A673 (cell line): ENCODE data around the gene TRPC4AP. TPM values are rescaled to one million over a fixed set of nuclear protein-coding genes. Genes with fewer than 3 reads are reported as not detected.
"Not testable (repeated sequence)": the region's sequence is repeated elsewhere in the genome, so short reads cannot be mapped to it uniquely, and the experiment has no call there.

Source experiments
- BruUV-seq: library from RNA; stranded (reverse); fragments of 400-500 nt; replicated peaks from 2 replicates; lab custom pipeline; 2021; lab: Mats Ljungman, UMichigan
- CTCF ChIA-PET: fragments of 300-600 bp; sonication (Branson Sonifier 250); formaldehyde crosslinking; loops from one replicate; lab custom pipeline; 2022; ENCODE audit warnings: antibody characterized with exemption; lab: Charles Lee
- POLR2A ChIA-PET: fragments of 300-600 bp; sonication (Branson Sonifier 250); formaldehyde crosslinking; loops from one replicate; lab custom pipeline; 2022; ENCODE audit warnings: antibody characterized with exemption; ENCODE audit not compliant: low non-redundant PET; lab: Charles Lee
- DNase-seq: peaks from one replicate; pipeline ENCODE4 v3.0.0-alpha.2; 2015; ENCODE audit warnings: low spot score
- H3K27ac ChIP-seq: fragments of 200-600 bp; sonication (generic); 2 replicates; pipeline ENCODE4 v1.5.1; 2016; ENCODE audit warnings: mixed run types, low read depth, mild to moderate bottlenecking, mixed read lengths, antibody characterized with exemption, low read length; ENCODE audit not compliant: poor library complexity, severe bottlenecking
- H3K27me3 ChIP-seq: fragments of 200-600 bp; sonication (generic); replicated peaks from 2 replicates; pipeline ENCODE4 v1.6.1; 2017; ENCODE audit warnings: mixed run types, low read depth, mild to moderate bottlenecking, mixed read lengths, antibody characterized with exemption, low read length; ENCODE audit not compliant: insufficient read depth, poor library complexity
- H3K36me3 ChIP-seq: fragments of 200-600 bp; sonication (generic); 2 replicates; pipeline ENCODE4 v1.6.1; 2016; ENCODE audit warnings: mixed run types, mild to moderate bottlenecking, mixed read lengths, antibody characterized with exemption, low read length; ENCODE audit not compliant: insufficient read depth, poor library complexity, severe bottlenecking
- H3K4me1 ChIP-seq: fragments of 200-600 bp; sonication (generic); 2 replicates; pipeline ENCODE4 v1.6.1; 2017; ENCODE audit warnings: mixed run types, mild to moderate bottlenecking, mixed read lengths, antibody characterized with exemption, low read length; ENCODE audit not compliant: insufficient read depth, poor library complexity, severe bottlenecking
- H3K4me3 ChIP-seq: fragments of 200-600 bp; sonication (generic); 2 replicates; pipeline ENCODE4 v1.5.1; 2016; ENCODE audit warnings: low read depth, mixed run types, mild to moderate bottlenecking, mixed read lengths, low read length; ENCODE audit not compliant: poor library complexity, severe bottlenecking
- H3K9me3 ChIP-seq: fragments of 200-600 bp; sonication (generic); 2 replicates; pipeline ENCODE4 v1.6.1; 2016; ENCODE audit warnings: mixed run types, low read depth, mild to moderate bottlenecking, mixed read lengths, antibody characterized with exemption, low read length; ENCODE audit not compliant: poor library complexity, severe bottlenecking
- EZH2 ChIP-seq: fragments of 200-600 bp; sonication (generic); IDR thresholded peaks from 2 replicates; pipeline ENCODE4 v1.6.1; 2017; ENCODE audit warnings: borderline replicate concordance, low read depth, mild to moderate bottlenecking, mixed read lengths, antibody characterized with exemption, low read length; ENCODE audit not compliant: poor library complexity, severe bottlenecking
- intact Hi-C: fragments of 100-400 bp; cut with micrococcal nuclease; formaldehyde crosslinking; loops from one replicate; pipeline ENCODE4 v1.10.0; 2022; ENCODE audit not compliant: unreplicated experiment
- total RNA-seq: library from RNA; stranded (reverse); gene quantifications from 2 replicates; pipeline ENCODE4 v1.2.3, GENCODE V29; 2021
- TF ChIP-seq, protein P1 (sequence below): fragments of 300-800, 200-600 bp; sonication (generic); conservative IDR thresholded peaks from 2 replicates; pipeline ENCODE4 v1.5.1; 2017; ENCODE audit warnings: low read depth, mild to moderate bottlenecking, antibody characterized with exemption, low read length, moderate library complexity, mixed read lengths

Gene TRPC4AP
- total RNA-seq, 1 experiment from 2014 or later = 34.6 TPM

DNA sequence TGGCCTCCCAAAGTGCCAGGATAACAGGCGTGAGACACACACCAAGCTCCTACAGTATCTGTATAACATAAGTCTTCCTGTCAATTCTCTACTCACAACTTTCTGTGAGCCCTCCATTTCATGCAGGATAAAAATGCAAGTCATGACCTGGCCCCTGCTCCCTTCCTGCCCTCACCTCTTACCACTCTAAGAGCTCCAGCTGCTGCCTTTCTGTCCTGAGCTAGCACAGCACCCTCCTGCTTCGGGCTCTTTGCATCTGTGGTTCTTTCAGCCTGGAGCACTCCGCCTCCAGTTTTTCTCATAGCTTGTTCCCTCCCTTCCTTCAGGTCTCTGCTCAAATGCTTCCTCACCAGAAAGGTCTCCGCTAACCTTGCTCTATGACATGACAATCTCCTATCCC lies 23.7 kb upstream of the TRPC4AP start:
- DNase-seq = no peak
- Histone ChIP-seq H3K27ac (no peak overlapping the region), H3K9me3 (no peaks in the 10 kb centered on the region), H3K4me1 (no peaks in the 10 kb centered on the region), H3K36me3 (no peaks in the 10 kb centered on the region), H3K27me3 (no peaks in the 10 kb centered on the region), H3K4me3 (no peak overlapping the region)
- POLR2A ChIA-PET = interaction anchor here (0.6 to 0.7 kb wide), 2 partner anchors 144 to 367 kb away, joined by 3 to 5 read pairs; no protein-coding TSS in a partner anchor
- TF ChIP-seq, protein P1, sequence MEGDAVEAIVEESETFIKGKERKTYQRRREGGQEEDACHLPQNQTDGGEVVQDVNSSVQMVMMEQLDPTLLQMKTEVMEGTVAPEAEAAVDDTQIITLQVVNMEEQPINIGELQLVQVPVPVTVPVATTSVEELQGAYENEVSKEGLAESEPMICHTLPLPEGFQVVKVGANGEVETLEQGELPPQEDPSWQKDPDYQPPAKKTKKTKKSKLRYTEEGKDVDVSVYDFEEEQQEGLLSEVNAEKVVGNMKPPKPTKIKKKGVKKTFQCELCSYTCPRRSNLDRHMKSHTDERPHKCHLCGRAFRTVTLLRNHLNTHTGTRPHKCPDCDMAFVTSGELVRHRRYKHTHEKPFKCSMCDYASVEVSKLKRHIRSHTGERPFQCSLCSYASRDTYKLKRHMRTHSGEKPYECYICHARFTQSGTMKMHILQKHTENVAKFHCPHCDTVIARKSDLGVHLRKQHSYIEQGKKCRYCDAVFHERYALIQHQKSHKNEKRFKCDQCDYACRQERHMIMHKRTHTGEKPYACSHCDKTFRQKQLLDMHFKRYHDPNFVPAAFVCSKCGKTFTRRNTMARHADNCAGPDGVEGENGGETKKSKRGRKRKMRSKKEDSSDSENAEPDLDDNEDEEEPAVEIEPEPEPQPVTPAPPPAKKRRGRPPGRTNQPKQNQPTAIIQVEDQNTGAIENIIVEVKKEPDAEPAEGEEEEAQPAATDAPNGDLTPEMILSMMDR = no peak
- no peak for TF ChIP-seq EZH2
- no TSS peak for BruUV-seq
- CTCF ChIA-PET = interaction anchor here (1.2 kb wide), 1 partner anchor 20 kb away, joined by 7 read pairs; no protein-coding TSS in a partner anchor
- intact Hi-C loops = no loop called here

DNA sequence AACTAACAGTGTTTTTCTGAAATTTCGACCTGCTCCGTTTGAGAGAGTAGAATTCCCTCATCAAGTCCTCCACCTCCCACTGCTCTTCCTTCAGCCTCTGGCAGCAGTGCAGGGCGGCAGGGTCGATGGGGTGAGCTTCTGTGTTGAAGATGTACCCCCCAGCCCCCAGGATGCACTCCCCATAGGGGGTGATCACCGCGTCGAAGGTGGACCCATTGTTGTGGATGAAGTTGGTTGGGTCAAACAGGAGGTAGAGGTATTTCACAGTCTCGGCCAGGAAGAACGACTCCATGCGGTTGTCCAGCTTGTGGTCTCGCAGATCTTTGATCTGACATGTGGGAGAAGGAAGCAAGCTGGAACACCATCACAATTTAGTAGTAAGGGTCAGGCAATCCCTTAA lies 23.0 kb upstream of the TRPC4AP start:
- H3K4me1 ChIP-seq = no peaks in the 10 kb centered on the region
- no peak overlapping the region for H3K27ac ChIP-seq
- H3K27me3 ChIP-seq = no peaks in the 10 kb centered on the region
- no TSS peak for BruUV-seq
- intact Hi-C loops = no loop called here
- H3K4me3 ChIP-seq = no peak overlapping the region
- TF ChIP-seq, protein P1 = no peak
- ChIA-PET POLR2A (no interaction called here), CTCF (interaction anchor here (0.6 to 1.2 kb wide), 2 partner anchors 19 to 153 kb away, joined by 4 to 7 read pairs; no protein-coding TSS in a partner anchor)
- H3K9me3 ChIP-seq = no peaks in the 10 kb centered on the region
- H3K36me3 ChIP-seq = no peaks in the 10 kb centered on the region
- DNase-seq = no peak

DNA sequence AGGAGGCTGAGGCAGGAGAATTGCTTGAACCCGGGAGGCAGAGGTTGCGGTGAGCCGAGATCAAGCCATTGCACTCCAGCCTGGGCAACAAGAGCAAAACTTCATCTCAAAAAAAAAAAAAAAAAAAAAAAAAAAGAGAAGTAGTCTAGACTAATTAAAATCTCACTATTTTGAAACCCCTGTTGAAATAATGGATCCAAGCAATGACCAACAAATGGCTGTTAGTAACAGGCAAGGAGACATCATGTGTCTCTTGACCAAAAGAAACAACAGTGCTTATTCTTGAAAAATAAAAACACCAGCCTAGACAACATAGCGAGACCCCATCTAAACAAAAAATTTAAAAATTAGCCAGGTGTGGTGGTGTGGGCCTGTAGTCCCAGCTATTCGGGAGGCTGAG lies 19.7 kb upstream of the TRPC4AP start:
- H3K9me3 ChIP-seq, BruUV-seq, H3K27me3 ChIP-seq, H3K4me3 ChIP-seq, CTCF ChIA-PET, intact Hi-C loops, H3K27ac ChIP-seq, H3K36me3 ChIP-seq, DNase-seq, H3K4me1 ChIP-seq, POLR2A ChIA-PET: not testable (repeated sequence)

DNA sequence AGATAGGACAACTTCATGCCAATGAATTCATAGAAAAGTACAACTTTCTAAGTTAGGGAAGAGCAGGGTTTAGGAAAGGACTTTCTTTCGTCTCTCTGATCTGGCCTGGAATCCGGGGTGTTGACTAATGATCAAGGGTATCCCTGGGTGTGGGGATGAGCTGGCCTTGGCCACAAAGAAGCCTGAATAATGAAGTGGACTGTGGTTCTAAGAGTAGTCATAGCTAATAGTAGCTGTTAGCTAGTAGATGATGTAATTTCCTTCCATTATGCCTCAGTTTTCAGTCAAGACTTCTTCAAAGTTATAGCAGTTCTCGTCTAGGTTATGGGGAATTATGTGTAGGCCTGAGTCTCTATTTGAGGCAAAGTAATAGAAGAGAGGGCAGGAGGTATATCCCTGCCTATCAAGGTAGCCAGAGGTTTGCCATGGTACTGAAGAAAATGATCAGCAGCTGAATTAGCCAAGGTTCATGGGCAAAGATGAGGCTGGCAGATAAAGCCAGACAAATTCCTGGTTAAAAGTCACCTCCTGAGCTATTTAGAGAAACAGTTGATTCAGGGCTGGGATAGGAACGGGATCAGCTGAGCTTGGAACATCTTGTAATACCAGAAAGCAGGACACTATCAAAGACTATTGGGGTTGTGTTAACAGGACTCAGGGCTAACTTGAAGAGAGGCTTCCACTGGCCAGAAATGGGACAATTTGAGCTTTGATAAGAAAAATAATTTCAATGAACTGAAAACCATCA lies 18.7 kb upstream of the TRPC4AP start:
- no peaks in the 10 kb centered on the region for H3K4me1 ChIP-seq
- no peak overlapping the region for H3K4me3 ChIP-seq
- TF ChIP-seq, protein P1 = no peak
- TF ChIP-seq EZH2 = no peak
- no peak for DNase-seq
- H3K36me3 ChIP-seq = no peaks in the 10 kb centered on the region
- ChIA-PET CTCF (interaction anchor here (0.7 kb wide), 1 partner anchor 15 kb away, joined by 5 read pairs; no protein-coding TSS in a partner anchor), POLR2A (no interaction called here)
- BruUV-seq = no TSS peak
- intact Hi-C loops = no loop called here
- H3K27me3 ChIP-seq = no peaks in the 10 kb centered on the region
- H3K9me3 ChIP-seq = no peaks in the 10 kb centered on the region
- no peak overlapping the region for H3K27ac ChIP-seq
